GM18861 (cell line): ENCODE data around the gene PTPN14.
"Not testable (repeated sequence)": the region's sequence is repeated elsewhere in the genome, so short reads cannot be mapped to it uniquely, and the experiment has no call there.

ENCODE experiments used
- ATAC-seq: cut with Tn5 transposase; IDR thresholded peaks from one replicate; pipeline ENCODE4 v1.9.1; 2021; ENCODE audit not compliant: unreplicated experiment

PTPN14 gene

GRCh38 chr1:214542275-214543199 lies 8.9 kb downstream of the PTPN14 start:
- ATAC-seq = no peak

GRCh38 chr1:214541693-214542092 lies 9.7 kb downstream of the PTPN14 start:
- no peak for ATAC-seq

GRCh38 chr1:214541206-214541605 lies 10.2 kb downstream of the PTPN14 start:
- ATAC-seq = no peak

GRCh38 chr1:214540324-214540723 lies 11.1 kb downstream of the PTPN14 start:
- no peak for ATAC-seq

GRCh38 chr1:214538496-214538895 lies 12.9 kb downstream of the PTPN14 start:
- ATAC-seq = no peak

- ATAC-seq = no peak
These were observed 13.4 kb downstream of the PTPN14 start for GRCh38 chr1:214537872-214538473.

GRCh38 chr1:214537219-214537618 lies 14.2 kb downstream of the PTPN14 start:
- no peak for ATAC-seq

GRCh38 chr1:214532070-214532469 lies 19.3 kb downstream of the PTPN14 start:
- no peak for ATAC-seq

- peak; percentile 68 for ATAC-seq
These were observed 25.8 kb downstream of the PTPN14 start for GRCh38 chr1:214525535-214526019.

GRCh38 chr1:214524824-214525223 lies 26.6 kb downstream of the PTPN14 start:
- ATAC-seq = no peak

GRCh38 chr1:214523124-214523824 lies 28.1 kb downstream of the PTPN14 start:
- no peak for ATAC-seq

GRCh38 chr1:214521458-214521857 lies 29.9 kb downstream of the PTPN14 start:
- ATAC-seq = not testable (repeated sequence)

GRCh38 chr1:214520544-214521165 lies 30.7 kb downstream of the PTPN14 start:
- ATAC-seq = no peak

GRCh38 chr1:214518361-214518760 lies 33.0 kb downstream of the PTPN14 start:
- no peak for ATAC-seq

- ATAC-seq = no peak
These were observed 34.7 kb downstream of the PTPN14 start for GRCh38 chr1:214516434-214517326.

GRCh38 chr1:214515544-214516433 lies 35.6 kb downstream of the PTPN14 start:
- no peak for ATAC-seq

GRCh38 chr1:214514819-214515383 lies 36.5 kb downstream of the PTPN14 start:
- no peak for ATAC-seq

- no peak for ATAC-seq
These were observed 37.2 kb downstream of the PTPN14 start for GRCh38 chr1:214514032-214514818.
